SH-SY5Y (cell line): ENCODE data around the gene GNG7.

ENCODE experiments used
- GATA2 ChIP-seq: IDR thresholded peaks from 2 replicates; pipeline ENCODE4 v1.6.1; 2011; ENCODE audit warnings: mild to moderate bottlenecking, low read depth, low read length
- GATA3 ChIP-seq: IDR thresholded peaks from 2 replicates; pipeline ENCODE4 v1.6.1; 2011; ENCODE audit warnings: low read depth, mild to moderate bottlenecking, low read length, moderate library complexity

Gene GNG7

DNA sequence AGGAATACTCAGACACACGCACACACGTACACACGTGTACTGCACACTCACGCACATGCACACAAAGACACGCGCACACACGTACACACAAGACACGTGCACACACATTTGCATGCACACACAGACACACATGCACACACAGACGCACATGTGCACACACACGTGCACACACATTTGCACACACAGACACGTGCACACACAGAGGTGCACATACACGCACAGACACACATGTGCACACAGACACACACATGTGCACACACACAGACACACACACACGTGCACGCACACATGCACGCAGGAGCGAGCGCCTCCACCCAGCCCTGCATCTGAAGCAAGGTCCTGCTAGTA, 145.4 kb downstream of the GNG7 start:
- TF ChIP-seq GATA2 (no peak), GATA3 (no peak)

DNA sequence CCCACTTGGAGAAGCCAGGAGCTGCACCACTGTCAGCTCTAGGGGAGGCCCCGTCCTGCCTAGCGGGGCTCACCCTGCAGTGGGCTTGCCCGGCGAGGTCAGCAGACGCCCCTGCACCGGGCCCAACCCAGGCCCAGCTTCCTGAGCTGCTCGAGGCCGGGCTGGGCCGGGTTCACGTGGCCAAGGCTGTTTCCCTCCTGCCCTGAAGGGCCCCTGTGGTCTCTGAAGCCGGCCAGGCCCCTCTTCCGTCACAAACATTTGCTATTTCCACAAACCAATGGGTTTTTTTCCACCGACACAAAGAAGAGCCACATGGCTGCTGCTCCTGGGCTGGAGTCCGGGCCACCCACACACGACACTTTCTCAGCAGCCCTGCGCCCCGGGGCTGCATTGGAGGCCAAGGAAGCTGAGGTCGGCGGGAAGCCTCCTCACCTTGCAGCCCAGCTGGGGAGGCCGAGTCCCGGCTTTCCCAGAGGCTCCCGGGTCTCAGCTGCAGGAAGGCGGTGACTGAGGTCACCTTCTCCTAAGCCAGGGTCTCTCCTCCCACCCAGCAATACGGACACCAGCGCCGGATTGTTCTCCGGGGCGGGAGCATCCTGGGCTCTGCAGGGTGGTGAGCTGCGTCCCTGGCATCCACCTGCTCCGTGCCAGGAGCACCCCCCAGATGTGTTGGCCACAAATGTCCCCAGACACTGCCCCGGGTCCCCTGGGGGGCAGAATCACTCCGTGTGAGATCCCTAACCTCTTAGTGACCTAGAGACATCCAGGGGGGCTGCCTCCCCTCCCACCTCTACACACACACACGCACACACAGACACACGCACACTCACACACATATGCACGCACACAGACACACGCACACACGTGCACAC, 146.0 kb downstream of the GNG7 start:
- TF ChIP-seq GATA2 (no peak), GATA3 (no peak)

DNA sequence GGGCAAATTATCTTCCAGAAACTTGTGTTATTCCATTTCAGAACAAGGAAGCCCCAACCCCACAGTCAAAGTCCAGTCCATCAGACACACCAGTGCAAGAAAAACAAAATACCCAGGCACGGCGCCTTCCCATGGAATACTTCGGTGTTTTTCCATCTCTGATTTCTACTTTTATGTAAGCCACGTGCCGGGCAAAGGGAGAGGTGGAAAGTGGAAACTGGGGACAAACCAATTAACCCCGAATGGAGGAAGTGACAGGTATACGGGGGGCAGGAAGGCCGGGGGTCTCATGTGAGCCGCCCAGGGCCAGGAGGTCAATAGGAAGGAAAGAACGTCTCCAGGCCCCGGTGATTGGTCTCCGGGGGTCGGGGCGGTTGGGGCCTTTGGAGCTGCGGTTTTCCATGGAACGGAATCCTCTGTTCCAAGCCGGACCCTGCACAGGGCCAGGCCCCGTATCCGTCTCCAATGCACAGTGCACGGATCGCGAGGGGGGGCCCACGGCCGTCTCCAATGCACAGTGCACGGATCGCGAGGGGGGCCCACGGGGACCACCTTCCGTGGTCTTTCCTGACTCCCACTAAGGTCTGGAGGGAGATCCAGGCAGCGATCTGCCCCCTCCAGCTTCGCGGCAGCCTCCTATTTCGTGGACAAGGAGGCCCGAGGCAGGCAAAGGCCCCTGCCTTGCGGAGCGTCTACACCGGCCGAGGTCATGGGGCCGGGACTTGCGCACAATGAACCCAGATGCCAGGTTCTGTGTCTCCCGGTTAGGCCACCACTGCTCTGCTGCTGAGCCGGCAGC, 146.9 kb downstream of the GNG7 start:
- TF ChIP-seq GATA2 = no peak
- TF ChIP-seq GATA3 = no peak

DNA sequence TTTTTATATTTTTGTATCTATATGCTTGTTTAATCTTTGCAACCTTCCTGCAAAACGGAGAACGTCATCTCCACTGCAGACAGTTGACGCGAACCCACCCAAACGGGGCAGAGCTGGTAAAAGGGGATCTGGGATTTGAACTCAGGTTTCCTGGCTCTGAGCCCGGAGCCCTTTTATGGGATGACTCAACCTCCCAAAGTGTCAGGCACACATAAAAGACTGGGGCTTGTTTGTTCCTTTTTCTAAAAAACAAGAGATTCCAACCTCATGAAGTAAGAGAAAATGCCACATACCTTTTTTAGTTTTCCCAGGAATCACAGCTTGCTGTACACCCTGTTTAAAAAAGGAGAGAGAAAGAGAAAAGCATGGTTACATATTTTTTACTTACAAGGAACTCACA, 147.6 kb downstream of the GNG7 start:
- TF ChIP-seq GATA2 (no peak), GATA3 (no peak)

DNA sequence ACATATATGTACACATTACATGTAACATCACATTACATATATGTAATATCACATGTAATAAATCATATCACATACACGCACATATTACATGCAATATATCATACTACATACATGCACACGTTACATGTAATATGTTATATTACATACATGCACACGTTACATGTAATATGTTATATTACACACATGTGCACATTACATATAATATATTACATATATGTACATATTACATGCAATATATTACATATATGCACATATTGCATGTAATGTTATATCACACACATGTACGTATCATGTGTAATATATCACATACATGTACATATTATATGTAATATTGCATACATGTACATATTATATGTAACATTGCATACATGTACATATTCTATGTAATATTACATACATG, 149.0 kb downstream of the GNG7 start:
- TF ChIP-seq GATA3 = no peak
- no peak for TF ChIP-seq GATA2

DNA sequence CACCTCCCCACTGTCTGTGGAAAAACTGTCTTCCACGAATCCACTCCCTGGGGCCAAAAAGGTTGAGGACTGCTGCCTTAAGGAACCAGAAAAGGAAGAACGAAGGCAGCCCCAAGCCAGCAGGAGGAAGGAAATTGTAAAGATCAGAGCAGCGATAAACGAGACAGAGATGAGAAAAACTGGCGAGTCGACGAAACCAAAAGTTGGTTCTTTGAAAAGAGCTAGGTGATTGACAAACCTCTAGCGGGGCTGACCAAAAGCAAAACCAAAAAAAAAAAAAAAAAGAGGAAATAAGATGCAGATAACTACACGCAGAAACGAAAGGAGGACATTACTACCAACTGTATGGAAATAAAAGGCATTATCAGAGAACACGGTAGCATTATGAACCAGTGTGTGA, 149.6 kb downstream of the GNG7 start:
- TF ChIP-seq GATA2 = no peak
- TF ChIP-seq GATA3 = no peak

DNA sequence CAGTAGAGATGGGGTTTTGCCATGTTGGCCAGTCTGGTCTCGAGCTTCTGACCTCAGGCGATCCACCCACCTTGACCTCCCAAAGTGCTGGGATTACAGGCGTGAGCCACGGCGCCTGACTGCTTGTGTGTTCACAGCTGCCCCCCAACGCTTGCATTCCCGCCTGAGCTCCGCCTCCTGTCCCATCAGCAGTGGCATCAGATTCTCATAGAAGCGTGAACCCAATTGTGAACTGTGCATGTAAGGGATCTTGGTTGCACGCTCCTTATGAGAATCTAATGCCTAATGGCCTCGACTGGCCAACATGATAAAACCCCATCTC, 150.7 kb downstream of the GNG7 start:
- no peak for TF ChIP-seq GATA2
- TF ChIP-seq GATA3 = no peak

DNA sequence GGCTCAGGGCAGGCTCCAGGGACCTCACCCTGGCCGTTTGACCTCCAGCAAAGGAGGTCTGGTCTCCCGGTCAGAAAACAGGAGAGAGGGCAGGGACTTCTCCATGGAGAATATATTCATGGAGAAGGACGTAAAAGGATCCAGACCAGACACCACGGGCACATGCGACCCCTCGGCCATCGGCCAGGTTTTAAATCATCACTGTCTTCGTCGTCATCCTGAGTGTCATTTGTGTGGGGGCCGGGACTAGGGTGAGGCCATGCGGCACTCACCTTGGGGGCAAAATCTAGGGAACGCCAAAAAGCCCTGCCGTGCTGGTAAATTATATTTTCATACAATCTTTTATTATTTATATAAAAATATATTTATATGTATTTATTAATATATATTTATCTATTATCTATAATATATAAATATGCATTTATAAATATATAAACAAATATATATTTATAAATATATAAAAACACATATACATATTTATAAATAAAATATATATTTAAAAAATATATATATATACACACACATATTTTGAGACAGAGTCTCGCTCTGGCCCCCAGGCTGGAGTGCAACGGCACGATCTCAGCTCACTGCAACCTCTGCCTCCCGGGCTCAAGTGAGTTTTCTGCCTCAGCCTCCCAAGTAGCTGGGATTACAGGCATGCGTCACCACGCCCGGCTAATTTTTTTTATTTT, 151.2 kb downstream of the GNG7 start:
- no peak for TF ChIP-seq GATA2
- no peak for TF ChIP-seq GATA3

DNA sequence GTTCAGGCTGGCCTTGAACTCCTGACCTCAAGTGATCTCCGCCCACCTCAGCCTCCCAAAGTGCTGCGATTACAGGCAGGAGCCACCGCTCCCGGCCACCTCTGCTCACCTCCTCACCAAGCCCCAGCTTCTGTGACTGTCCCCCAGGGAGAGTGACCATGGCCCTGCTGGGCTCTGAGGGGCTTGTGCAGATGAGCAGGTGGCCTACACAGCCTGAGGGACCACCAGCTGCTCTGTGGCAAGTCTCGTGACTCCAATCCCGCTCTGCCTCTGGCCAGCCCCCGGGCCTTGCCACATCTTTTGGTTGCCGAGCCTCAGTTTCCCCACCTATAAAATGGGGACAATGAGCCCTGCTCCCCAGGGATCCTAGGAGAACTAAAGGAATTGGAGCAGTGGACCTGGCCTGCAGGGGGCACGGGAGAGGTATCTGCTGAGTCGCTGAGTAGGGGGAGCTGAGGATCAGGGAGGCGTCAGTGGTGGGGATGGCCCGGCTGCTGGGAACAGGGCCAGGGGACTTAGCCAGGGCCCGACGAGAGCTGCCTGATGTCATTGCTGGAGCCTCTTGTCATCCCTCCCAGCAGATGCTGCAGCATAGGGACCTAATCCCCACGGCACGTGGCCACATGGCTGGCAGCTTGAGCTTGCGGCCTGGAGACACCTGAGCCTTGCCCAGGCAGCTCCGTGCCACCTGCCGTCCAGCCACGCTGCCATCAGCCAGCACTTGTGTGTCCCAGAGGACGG, 151.9 kb downstream of the GNG7 start:
- TF ChIP-seq GATA2 (no peak), GATA3 (no peak)

DNA sequence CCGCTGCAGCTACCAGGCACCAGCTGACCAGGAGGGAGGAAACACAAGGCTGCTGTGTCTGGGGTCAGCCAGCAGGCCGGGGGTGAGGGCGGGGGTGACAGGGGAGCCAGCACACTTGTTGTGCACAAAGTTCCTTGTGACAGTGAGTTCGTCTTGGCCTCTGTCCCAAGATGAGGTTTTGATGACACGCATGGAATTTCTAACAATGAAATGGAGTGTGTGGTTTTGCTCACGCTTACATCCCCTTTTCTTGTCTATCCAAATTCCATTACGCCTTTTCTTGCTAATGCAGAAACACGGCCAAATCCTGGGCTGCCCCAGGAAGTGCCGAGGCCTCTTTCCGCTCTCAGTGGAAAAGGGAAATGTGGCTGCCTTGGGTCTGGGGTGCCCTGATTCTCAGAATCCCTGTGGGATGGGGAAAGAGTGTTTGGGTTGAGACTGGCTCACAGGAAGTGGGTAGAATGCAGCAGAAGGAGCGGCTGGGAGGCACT, 152.7 kb downstream of the GNG7 start:
- no peak for TF ChIP-seq GATA2
- no peak for TF ChIP-seq GATA3

DNA sequence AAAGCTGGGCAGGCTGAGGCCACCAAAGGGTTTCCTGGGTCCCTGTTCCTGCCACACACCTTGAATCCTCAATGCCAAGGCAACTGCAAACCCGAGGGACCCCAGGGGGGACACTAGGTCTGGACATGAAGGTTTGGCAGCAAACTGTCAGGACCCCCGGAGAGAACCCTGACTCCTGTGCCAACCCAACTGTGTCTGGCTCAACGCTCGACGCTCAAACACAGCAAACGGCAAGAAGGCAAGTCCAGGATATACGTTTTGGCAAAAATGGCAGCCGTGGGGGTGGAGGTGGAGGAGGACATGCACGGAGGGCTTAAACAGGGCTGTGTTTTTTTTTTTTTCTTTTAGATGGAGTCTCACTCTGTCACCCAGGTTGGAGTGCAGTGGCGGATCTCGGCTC, 153.5 kb downstream of the GNG7 start:
- TF ChIP-seq GATA2 (no peak), GATA3 (no peak)

DNA sequence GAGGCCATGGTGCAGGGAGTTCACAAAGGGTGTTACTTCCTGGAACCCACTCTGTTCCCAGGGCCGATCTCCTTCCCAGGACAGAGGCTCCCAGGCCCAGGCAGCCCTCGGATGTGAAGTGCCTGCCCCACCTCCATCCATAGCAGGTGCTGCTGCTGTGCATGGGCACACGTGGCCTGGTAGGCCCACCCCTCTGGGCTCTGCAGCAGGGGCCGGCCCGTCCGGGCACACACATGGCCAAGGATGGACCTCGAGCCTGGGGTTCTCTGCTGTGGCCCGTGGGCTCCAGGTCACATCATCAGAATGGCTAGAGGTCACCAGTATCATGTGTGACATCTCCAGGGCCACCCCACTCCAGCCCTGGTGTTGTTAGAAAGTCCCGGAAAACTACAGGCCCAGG, 154.8 kb downstream of the GNG7 start:
- TF ChIP-seq GATA3 = no peak
- no peak for TF ChIP-seq GATA2

DNA sequence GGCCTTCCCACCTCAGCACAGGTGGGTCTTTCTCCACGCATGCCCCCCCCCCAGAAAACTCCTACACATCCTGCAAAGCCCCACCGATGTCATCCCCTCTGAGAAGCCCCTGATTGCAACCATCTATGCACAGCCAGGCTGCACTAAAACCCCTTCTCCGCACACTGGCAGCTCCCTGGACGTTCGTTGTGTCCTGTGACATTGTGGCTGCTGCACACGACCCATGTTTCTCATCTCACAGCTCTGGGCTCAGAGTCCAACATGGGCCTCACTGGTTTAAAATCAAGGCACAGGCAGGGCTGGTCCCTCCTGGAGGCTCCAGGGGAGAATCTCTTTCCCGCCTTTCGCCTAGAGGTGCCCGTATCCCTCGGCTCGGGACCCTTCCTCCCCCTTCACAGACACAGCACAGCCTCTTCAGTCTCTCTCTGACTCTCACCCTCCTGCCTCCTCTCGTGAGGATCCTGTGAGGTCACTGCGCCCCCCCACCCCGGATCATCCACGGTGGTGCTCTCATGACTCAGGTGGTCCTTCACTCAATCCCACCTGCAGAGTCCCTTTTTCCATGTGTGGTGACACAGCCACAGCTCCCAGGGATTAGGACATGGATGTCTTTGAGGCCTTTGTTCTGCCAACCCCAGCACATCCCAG, 155.3 kb downstream of the GNG7 start:
- TF ChIP-seq GATA3 = no peak
- no peak for TF ChIP-seq GATA2
